ENCODE results near the gene SCFD1.
"Not testable (repeated sequence)": the region's sequence is repeated elsewhere in the genome, so short reads cannot be mapped to it uniquely, and the experiment has no call there.

The SCFD1 gene

DNA sequence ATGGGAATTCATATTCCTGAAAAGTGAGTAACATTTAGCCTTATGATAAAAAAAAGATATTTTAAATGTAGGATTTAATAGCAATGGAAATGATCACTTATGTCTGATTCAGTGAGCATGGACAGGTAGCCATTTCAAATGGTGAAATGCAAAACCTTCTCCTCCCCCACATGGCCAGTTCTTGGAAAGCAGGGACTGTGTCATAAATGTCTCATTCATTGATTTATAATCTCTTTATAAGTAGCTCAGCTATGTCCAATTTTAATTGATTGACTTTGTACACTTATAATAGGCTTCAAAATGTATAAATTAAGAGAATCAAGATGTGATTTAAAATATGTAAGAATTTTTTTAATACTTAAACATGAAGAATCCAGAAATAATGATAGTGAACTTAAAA, 24.6 kb upstream of the SCFD1 start:
- H3K4me3 ChIP-seq (replicated peaks; ENCODE audit: low read depth, low read length): no peak overlapping the region
- TF ChIP-seq, protein P1, sequence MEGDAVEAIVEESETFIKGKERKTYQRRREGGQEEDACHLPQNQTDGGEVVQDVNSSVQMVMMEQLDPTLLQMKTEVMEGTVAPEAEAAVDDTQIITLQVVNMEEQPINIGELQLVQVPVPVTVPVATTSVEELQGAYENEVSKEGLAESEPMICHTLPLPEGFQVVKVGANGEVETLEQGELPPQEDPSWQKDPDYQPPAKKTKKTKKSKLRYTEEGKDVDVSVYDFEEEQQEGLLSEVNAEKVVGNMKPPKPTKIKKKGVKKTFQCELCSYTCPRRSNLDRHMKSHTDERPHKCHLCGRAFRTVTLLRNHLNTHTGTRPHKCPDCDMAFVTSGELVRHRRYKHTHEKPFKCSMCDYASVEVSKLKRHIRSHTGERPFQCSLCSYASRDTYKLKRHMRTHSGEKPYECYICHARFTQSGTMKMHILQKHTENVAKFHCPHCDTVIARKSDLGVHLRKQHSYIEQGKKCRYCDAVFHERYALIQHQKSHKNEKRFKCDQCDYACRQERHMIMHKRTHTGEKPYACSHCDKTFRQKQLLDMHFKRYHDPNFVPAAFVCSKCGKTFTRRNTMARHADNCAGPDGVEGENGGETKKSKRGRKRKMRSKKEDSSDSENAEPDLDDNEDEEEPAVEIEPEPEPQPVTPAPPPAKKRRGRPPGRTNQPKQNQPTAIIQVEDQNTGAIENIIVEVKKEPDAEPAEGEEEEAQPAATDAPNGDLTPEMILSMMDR (IDR thresholded peaks at IDR 0.05; ENCODE audit: low read depth, low read length, missing control alignments): no peak
- DNase-seq (ENCODE audit: extremely low read depth, low read depth): no peak

DNA sequence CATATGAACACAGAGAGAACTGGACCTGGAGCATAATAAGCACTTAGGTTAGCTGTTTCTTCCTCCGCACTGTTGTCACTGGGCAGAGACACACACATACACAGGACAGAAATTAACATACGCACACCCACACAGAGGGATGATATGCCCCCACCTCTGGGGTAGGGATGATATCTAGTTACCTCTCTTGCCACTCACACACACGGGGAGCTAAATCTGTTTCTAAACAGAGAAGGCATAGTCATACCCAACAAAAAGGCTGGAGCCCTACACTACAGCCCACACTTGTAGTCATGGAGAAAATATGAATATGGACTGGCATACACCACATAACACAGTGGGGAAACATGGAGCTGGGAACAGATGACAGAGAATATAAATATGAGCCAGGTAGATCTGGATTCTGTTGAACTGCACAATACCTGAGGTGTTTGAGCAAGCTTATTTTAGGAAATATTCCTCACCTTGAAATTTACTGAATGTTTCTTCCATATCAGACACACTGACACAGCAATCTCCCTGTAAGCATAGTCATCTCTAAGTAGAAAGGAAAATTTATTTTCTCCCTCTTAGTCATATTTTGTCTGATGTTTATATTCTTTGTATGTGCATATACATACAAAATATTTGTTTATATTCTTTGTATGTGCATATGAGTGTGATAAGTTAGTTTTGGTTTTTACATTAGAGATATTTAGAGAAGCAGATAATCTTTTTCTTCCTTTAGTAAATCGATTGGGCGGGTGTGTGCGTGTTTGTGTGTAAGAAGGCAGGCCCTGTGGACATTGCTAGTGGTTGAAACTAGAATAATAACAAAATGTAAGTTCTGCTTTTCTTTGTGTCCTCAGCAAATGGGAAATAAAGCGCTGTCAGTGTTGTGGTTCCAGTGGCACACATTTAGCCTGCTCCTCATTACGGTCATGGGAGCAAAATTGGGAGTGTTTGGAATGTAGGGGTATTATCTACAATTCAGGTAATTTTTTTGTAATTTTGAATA, 20.9 kb upstream of the SCFD1 start:
- no peak for DNase-seq (ENCODE audit: extremely low read depth, low read depth)
- TF ChIP-seq, protein P1 (IDR thresholded peaks at IDR 0.05; ENCODE audit: low read depth, low read length, missing control alignments): no peak
- H3K4me3 ChIP-seq (replicated peaks; ENCODE audit: low read depth, low read length): no peak overlapping the region

DNA sequence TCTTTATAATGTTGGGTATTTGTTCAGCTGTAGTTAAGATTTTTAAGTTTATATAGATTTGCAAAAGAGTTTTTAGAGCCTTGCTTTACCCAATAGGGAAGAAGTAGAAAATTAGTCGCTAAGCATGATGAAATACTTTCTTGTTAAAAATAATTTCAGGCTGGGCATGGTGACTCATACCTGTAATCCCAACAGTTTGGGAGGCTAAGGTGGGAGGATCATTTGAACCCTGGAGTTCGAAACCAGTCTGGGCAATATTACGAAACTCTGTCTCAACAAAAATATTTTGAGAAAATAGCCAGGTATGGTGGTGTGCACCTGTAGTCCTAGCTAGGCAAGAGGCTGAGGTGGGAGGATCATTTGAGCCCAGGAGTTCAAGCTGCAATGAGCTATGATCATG, 18.7 kb upstream of the SCFD1 start:
- TF ChIP-seq, protein P1 (IDR thresholded peaks at IDR 0.05; ENCODE audit: low read depth, low read length, missing control alignments): no peak
- DNase-seq (ENCODE audit: extremely low read depth, low read depth): no peak
- no peak overlapping the region for H3K4me3 ChIP-seq (replicated peaks; ENCODE audit: low read depth, low read length)

GRCh38 chr14:30604696-30605095, 17.4 kb upstream of the SCFD1 start:
- DNase-seq (ENCODE audit: extremely low read depth, low read depth); H3K4me3 ChIP-seq (replicated peaks; ENCODE audit: low read depth, low read length): not testable (repeated sequence)

- H3K4me3 ChIP-seq (replicated peaks; ENCODE audit: low read depth, low read length): no peak overlapping the region
- TF ChIP-seq, protein P1 (IDR thresholded peaks at IDR 0.05; ENCODE audit: low read depth, low read length, missing control alignments): no peak
- DNase-seq (ENCODE audit: extremely low read depth, low read depth): no peak
Observed at GRCh38 chr14:30607156-30607780, 14.9 kb upstream of the SCFD1 start.

GRCh38 chr14:30608533-30609006, 13.5 kb upstream of the SCFD1 start:
- no peak for DNase-seq (ENCODE audit: extremely low read depth, low read depth)
- no peak overlapping the region for H3K4me3 ChIP-seq (replicated peaks; ENCODE audit: low read depth, low read length)
- TF ChIP-seq, protein P1 (IDR thresholded peaks at IDR 0.05; ENCODE audit: low read depth, low read length, missing control alignments): no peak

DNA sequence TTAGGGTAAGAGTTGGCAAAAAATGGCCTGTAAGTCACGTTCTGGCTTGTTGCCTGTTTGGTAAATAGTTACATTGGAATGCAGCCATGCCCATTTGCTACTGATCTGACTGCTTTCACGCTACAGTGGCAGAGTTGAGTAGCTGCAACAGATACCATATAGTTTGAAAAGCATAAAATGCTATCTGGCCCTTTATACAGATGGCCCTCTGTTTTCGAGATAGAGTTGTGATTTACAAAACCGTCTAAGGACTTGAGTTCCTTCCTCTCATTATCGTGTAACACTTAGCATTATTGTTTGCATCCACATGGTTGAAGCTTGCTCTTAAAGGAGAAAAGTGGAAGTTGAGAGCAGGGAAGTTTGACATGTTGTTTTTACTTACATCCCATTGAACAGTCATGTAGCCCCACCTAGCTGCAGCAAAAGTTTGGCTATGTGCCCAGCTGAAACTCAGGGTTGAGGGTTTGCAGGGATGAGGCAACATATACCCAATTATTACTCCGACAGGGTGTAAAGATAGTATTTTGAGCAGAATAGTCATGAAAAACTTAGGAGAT, 11.3 kb upstream of the SCFD1 start:
- no peak for DNase-seq (ENCODE audit: extremely low read depth, low read depth)
- no peak overlapping the region for H3K4me3 ChIP-seq (replicated peaks; ENCODE audit: low read depth, low read length)
- TF ChIP-seq, protein P1 (IDR thresholded peaks at IDR 0.05; ENCODE audit: low read depth, low read length, missing control alignments): peak; percentile 32

Data from HFF-Myc (cell line).